NCI-H146 (cell line): ENCODE measurements around the gene ST3GAL2.

Source experiments
- DNase-seq: peaks from one replicate; lab custom pipeline; 2025; lab: John Stamatoyannopoulos, UW

ST3GAL2 gene

DNA sequence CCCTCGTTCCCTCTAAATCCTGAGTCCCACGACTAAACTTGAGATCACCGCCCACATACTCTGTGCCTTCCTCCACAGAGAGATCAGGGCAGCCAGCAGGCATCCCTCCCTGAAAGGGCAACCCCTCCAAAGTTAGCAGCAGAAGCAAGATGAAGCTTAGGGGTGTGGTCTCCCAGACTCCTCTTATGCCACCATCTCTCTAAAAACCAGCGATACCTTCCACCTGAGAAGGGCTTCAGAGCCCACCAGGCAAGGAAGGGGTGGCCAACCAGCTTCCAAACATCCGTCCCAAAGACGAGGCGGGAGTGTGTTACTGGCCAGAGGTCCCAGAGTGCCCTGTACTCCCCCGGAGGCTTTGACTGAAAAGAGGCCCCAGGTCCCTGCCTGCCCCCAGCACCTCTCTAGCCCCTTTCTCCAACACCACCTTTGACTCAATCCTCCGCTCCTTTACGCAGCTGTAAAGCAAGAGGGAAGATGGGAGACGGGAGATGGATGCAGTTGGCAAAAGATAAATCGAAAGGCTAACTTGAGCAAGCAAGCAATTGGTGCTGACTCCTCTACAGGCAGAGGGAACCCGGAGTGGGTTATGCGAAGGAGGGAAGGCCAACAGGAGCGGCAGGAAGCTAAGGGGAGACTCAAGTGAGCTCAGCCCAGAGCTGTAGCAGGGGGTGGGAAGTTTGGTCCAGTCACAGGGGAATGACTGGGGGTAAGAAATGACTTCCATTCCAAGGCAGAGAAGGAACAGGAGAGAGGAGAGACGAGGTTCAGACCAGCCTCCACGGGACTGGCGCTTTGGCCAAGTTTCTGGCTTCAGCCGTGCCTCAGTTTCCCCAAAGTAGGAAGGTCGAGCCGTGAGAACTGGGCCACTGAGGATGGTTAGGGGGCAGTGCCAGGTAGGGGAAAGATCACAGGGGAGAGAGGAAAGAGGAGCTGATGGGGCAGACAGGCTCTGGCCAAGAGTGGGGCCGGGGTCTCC is 1.0 kb downstream of the ST3GAL2 start:
- DNase-seq: no peak

DNA sequence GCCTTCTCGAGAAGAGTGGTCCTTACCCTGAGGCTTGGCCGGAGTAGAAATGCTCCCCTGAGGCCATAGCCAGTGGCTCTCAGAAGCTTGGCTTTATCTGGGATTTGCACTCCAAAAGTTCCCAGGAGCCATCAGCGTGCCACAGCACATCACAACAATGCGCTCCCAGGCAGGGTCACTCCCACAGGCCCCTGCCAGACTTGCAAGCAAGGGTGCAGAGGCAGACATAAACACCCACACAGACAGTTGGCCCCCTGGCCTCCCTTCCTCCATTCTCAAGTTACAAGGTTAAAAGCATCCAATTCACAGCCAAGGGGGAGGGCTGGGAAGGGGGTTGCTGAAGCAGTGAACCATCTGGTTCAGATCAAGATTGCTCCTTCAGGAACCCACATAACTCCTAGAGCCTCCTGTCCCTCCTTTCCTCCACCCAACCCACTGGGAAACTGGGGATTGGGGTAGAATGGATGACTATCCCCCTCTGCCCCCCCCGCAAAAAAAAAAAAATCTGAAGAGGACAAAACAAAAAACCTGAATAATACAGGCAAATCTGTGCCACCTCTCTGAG is 1.8 kb downstream of the ST3GAL2 start:
- no peak for DNase-seq

DNA sequence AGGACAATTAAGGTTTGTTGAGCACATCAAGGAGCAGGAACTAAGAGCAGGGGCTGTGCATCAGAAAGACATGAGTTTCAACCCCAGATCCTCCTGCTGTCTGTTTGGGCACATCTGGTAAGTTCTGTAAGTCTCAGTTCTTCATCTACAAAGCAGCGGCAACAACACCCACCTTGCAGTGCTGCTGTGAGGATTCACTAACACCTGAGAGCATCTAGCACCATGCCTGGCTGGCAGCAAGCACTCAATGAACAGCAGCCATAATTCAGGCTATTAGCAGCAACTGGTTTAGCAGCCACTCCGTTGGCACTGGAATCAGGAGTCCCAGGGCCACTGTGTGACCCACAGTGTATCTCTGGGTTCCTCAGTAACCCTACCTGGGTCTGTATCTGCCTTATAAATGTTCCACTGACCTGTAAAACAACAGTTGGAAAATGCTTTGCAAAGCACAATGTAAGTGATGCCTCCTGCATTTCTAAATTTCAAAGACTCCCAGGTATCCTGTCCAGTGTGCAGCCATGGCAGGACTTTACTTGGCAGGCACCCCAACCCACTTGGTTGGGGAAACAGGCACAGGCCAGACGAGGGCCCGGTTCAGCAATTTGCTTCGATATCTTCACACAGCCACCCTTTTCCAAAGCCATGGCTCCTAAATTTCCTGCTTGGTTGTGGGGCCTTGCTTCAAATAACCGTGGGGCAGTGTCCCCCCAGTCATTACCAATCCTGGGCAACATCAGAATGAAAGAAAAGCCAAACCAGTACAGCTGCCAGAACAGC is 4.2 kb downstream of the ST3GAL2 start:
- no peak for DNase-seq

GRCh38 chr16:70433458-70434103 is 5.3 kb downstream of the ST3GAL2 start:
- DNase-seq: no peak

GRCh38 chr16:70432723-70433457 is 6.0 kb downstream of the ST3GAL2 start:
- no peak for DNase-seq

GRCh38 chr16:70432356-70432722 is 6.6 kb downstream of the ST3GAL2 start:
- DNase-seq: no peak

DNA sequence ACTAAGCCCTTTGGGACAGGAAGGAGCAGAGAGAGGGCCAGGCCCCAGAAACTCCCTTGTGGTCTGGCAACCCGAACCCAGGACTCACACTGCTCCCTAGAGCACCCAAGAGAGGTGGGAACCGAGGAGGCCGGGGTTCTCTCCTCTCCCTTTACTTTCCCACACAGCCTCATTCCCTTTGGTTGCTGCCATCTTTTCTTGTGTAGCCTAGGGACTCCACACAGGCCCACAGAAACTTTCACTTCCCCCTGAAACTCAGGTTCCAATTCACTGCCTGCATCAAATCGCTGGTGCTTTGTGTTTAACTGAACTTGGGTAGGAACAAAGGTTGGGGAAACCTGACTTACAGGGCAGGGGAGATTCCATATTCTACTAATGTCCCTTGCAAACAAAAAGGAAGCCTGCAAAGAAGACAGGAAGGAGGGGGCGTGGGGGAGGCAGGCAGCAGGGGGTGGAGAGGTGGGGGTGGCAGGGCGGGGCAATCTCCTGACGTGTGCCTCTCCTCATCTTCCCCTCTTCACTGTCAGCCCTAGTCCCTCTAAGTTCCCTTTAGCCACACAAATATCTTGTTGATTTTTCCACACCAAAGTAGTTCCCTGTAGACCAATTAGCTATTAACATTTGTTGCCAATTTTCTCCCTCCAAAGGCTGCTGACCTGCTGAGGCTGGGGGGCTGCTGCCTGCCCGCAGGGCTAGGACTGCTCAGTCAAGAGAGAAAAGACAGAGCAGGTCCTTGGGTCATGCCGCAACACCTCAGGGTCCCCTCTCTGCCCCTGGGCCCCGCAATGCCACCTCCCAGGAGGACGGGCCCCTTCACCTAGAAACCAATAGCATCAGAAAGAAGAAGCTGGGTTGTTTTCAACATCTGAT is 8.0 kb downstream of the ST3GAL2 start:
- no peak for DNase-seq

- DNase-seq: no peak
These were observed 8.8 kb downstream of the ST3GAL2 start for GRCh38 chr16:70429888-70430666.

DNA sequence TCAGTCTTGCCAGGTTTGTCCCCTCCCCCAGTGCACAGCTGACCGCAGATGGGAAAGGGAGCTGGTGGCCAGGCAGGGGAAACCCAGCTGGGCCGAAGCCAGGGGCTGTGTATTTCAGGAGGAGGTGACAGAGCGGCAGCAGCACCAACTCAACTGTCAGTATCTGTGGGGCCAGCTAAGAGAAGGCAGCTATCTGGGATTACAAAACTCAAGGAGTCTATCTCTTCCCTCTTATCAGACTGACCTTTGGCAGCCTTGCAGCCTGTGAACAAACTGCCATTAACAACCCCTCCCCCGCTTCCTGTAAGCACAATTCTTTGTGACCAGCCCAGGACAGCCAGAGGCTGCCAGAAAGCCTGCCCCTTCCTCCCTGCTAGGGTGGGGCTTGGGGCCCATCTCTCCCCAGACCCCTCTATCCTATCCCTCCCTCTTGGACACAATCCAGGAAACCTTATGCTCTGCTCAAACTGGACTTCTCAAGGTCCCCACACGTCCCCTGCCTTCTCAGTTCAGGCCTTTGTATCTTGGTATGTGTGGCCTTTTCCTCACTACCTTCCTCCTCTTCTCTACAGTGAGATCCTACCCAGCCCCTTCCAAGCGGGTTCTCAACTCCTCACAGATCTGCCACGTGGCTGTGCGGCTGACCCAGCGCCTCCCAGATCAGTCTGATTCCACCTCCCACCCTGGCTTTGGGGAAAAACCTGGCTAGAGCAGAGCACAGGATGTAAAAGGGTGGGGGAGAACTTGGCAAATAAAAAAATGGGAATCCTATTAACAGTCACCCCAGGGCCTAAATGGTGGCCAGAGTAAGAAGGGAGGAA is 10.5 kb downstream of the ST3GAL2 start:
- peak; percentile 38 for DNase-seq

DNA sequence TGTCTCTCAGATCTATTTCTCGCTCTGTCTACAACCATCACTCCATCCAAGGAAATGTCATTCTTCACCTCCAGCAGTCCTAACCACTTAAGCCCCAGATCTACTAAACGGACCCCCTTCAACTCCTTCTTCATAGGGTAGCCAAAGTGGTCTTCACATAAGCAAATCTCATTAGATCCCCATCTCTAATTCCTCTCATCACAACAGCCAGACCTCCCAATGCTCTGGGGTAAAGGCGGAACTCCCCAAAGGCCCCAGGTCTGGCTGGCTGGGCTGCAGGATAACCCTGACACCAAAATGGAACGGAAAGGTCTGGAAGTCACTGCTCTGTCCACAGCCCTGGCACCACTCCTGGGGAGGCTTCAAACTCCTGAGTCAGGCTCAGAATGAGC is 11.1 kb downstream of the ST3GAL2 start:
- no peak for DNase-seq

GRCh38 chr16:70422543-70422942 is 16.4 kb downstream of the ST3GAL2 start:
- no peak for DNase-seq

DNA sequence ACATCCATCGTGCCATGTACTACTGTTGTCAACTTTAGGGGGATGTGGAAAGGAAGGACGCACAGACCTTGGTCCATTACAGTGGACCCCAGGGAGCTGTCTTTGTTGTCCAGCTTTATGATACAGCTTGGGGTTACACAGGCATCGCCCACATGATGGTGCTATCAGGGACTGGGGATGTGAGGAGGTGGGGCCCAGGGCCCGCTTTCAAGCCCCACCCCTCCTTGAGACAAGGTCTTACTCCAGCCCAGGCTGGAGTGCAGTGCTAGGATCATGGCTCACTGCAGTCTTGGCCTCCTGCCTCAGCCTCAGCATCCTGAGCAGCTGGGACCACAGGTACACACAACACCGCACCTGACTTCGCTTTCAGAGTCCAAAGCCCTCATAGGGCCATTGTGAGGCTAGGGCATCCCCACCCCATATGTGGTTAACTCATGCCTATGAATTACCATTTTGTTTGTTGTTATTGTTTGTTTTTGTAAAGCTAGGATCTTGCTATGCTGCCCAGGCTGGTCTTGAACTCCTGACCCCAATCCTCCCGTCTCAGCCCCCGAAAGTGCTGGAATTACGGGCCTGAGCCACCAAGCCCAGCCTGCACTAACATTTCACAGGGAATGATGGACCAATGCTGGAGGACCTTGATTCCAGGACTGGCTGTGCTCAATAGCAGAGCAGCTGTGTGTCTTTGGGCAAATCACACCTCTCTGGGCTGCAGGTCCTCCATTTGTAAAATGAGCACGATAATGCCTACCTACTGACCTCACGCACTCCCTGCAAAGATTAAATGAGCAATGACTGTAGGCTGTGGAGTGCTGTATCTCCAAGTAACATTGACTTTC is 17.2 kb downstream of the ST3GAL2 start:
- no peak for DNase-seq

DNA sequence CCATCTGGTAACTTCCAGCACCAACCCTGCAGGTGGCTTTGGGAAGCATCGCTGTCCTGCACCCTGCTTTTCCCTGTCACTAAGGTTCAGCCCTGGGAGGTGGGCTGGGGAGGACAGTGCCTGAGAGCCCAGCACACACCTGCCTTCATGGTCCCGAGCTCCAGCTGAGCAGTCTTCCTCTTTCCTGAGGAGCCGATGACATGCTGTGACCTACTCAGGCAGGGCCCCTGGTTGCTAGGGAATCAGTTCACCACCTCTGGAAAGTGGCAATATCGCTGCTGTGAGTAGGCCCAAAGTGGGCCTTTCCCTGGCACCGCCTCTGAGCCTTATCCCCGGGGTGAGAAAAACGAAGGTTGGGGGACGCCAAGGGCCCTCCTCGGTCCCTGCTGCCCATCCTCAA is 17.9 kb downstream of the ST3GAL2 start:
- DNase-seq: peak; percentile 74

DNA sequence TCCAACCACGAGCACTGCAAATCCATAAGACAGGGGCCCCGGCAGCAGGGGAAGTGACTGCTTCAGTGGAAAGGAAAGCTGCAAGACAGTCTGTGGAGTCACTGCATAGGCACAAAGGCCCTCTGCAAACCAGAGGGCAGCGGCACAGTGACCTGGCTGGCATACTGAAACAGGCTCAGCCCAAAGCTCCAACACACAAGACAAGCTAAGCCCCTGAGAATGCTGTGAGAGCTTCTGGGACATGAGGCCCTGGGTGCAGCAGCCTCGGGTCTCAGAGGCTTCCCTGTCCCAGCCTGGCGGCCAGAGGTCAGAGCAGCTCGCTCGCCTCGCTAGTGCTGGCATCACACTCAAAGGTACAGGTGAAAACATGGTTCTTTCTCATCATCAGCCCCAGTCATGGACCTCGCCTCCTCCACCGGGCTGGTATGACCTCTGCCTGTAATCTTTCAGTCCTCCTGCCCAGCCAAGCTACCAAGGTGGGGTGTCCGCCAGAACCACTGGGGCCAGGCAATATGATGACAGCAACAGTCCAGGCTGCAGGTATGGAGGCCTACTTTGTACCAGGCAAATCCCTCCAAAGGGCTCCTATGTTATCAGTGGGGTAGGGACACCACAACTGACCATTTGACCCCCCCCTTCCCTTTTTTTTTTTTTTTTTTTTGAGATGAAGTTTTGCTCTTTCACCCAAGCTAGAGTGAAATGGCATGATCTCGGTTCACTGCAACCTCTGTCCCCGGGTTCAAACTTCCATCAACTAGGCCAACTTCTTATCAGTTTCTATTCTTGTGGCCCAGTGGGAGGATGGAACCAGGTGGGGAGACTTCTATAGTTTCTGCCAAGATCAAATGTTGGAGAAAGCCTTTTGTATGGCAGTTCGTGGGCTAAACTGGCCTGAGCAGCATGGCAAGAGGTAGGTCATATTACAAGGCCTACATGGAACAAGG is 19.2 kb downstream of the ST3GAL2 start:
- DNase-seq: no peak

DNA sequence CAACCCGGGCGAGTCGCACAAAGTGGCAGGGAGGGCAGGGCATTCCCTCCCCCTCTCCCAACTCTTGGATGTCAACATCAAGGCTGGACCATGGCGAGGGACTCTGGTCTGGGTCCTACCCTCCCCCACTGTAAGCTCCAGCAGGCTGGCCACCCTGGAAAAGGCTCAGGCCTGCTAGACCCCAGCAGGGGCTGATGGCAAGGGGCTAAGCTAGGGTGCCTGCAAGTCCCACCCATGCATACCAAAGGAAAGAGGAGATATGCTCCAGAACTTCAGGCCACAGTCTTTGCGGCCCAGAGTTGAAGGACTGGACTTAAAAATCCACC is 19.9 kb downstream of the ST3GAL2 start:
- no peak for DNase-seq

GRCh38 chr16:70418274-70418992 is 20.5 kb downstream of the ST3GAL2 start:
- DNase-seq: no peak
